GM06990 (cell line): ENCODE measurements around the gene NHSL2.

Experiments
- DNase-seq: peaks from one replicate; pipeline ENCODE4 v3.0.0-alpha.2; 2011; ENCODE audit not compliant: insufficient read length; ENCODE audit errors: extremely low read depth
- H3K27me3 ChIP-seq: replicated peaks from 2 replicates; pipeline ENCODE4 v1.6.0; 2011; ENCODE audit warnings: low read length; ENCODE audit not compliant: control insufficient read depth, insufficient read depth
- H3K36me3 ChIP-seq: 2 replicates; pipeline ENCODE4 v1.5.1; 2011; ENCODE audit warnings: low read length; ENCODE audit not compliant: control insufficient read depth, insufficient read depth
- H3K4me3 ChIP-seq: replicated peaks from 2 replicates; pipeline ENCODE4 v1.5.1; 2011; ENCODE audit warnings: low read depth, mild to moderate bottlenecking, control low read depth, low read length
- CTCF ChIP-seq: IDR thresholded peaks from 2 replicates; pipeline ENCODE4 v1.5.1; 2011; ENCODE audit warnings: low read length, control low read depth, mild to moderate bottlenecking, inconsistent platforms; ENCODE audit not compliant: insufficient read depth, poor library complexity, severe bottlenecking

Gene NHSL2

GRCh38 chrX:71974916-71975315 is 64.3 kb downstream of the NHSL2 start:
- no peak overlapping the region for H3K4me3 ChIP-seq
- TF ChIP-seq CTCF: no peak
- no peaks in the 10 kb centered on the region for H3K36me3 ChIP-seq
- H3K27me3 ChIP-seq: no peaks in the 10 kb centered on the region
- DNase-seq: no peak

GRCh38 chrX:71976753-71977152 is 66.1 kb downstream of the NHSL2 start:
- no peak for TF ChIP-seq CTCF
- Histone ChIP-seq H3K4me3 (no peak overlapping the region), H3K27me3 (no peaks in the 10 kb centered on the region), H3K36me3 (no peaks in the 10 kb centered on the region)
- no peak for DNase-seq

GRCh38 chrX:71978164-71978563 is 67.5 kb downstream of the NHSL2 start:
- Histone ChIP-seq H3K4me3 (no peak overlapping the region), H3K27me3 (no peaks in the 10 kb centered on the region), H3K36me3 (no peaks in the 10 kb centered on the region)
- TF ChIP-seq CTCF: no peak
- no peak for DNase-seq

- TF ChIP-seq CTCF: no peak
- no peak for DNase-seq
These were observed 79.3 kb downstream of the NHSL2 start for GRCh38 chrX:71989768-71990426.

GRCh38 chrX:71990518-71990917 is 79.9 kb downstream of the NHSL2 start:
- H3K27me3 ChIP-seq: no peaks in the 10 kb centered on the region
- H3K36me3 ChIP-seq: no peaks in the 10 kb centered on the region
- H3K4me3 ChIP-seq: no peak overlapping the region
- DNase-seq: no peak
- TF ChIP-seq CTCF: no peak

More at GRCh38 chrX:71989768-71990426, 79.3 kb downstream of the NHSL2 start:
- H3K27me3 ChIP-seq: no peaks in the 10 kb centered on the region
- no peaks in the 10 kb centered on the region for H3K36me3 ChIP-seq
- no peak overlapping the region for H3K4me3 ChIP-seq

GRCh38 chrX:71991164-71991563 is 80.5 kb downstream of the NHSL2 start:
- no peak for TF ChIP-seq CTCF
- DNase-seq: no peak
- Histone ChIP-seq H3K27me3 (no peaks in the 10 kb centered on the region), H3K36me3 (no peaks in the 10 kb centered on the region), H3K4me3 (no peak overlapping the region)
